ENCODE results near the gene CCDC73.

Gene CCDC73

GRCh38 chr11:32594272-32594671 lies 200.2 kb downstream of the CCDC73 start:
- H3K4me3 ChIP-seq (ENCODE audit: control insufficient read depth, low read depth, low read length): no peak overlapping the region
- DNase-seq (ENCODE audit: low read depth): no peak
- no peak for TF ChIP-seq CTCF (conservative IDR thresholded peaks at IDR 0.05; ENCODE audit: control insufficient read depth, insufficient read depth, low read depth, low read length)

GRCh38 chr11:32586576-32587190 lies 207.8 kb downstream of the CCDC73 start:
- no peak overlapping the region for H3K4me3 ChIP-seq (ENCODE audit: control insufficient read depth, low read depth, low read length)
- DNase-seq (ENCODE audit: low read depth): peak; percentile 46
- peak; percentile 41 for TF ChIP-seq CTCF (conservative IDR thresholded peaks at IDR 0.05; ENCODE audit: control insufficient read depth, insufficient read depth, low read depth, low read length)

GRCh38 chr11:32584921-32585320 lies 209.5 kb downstream of the CCDC73 start:
- no peak for TF ChIP-seq CTCF (conservative IDR thresholded peaks at IDR 0.05; ENCODE audit: control insufficient read depth, insufficient read depth, low read depth, low read length)
- DNase-seq (ENCODE audit: low read depth): no peak
- H3K4me3 ChIP-seq (ENCODE audit: control insufficient read depth, low read depth, low read length): peak overlapping the region; percentile 89

- peak; percentile 95 for DNase-seq (ENCODE audit: low read depth)
- no peak for TF ChIP-seq CTCF (conservative IDR thresholded peaks at IDR 0.05; ENCODE audit: control insufficient read depth, insufficient read depth, low read depth, low read length)
Observed at GRCh38 chr11:32583459-32584271, 210.8 kb downstream of the CCDC73 start, which contains the start of gene EIF3M. EIF3M (plus strand) TSS chr11:32583831; CDS start chr11:32583888, 57 bp downstream.

GRCh38 chr11:32581556-32581955 lies 212.9 kb downstream of the CCDC73 start:
- DNase-seq (ENCODE audit: low read depth): no peak
- TF ChIP-seq CTCF (conservative IDR thresholded peaks at IDR 0.05; ENCODE audit: control insufficient read depth, insufficient read depth, low read depth, low read length): no peak
- no peak overlapping the region for H3K4me3 ChIP-seq (ENCODE audit: control insufficient read depth, low read depth, low read length)

More at GRCh38 chr11:32583459-32584271, 210.8 kb downstream of the CCDC73 start, which contains the start of gene EIF3M:
- H3K4me3 ChIP-seq (ENCODE audit: control insufficient read depth, low read depth, low read length): peak within 1 kb of the TSS; percentile 89

- no peak for TF ChIP-seq CTCF (conservative IDR thresholded peaks at IDR 0.05; ENCODE audit: control insufficient read depth, insufficient read depth, low read depth, low read length)
- H3K4me3 ChIP-seq (ENCODE audit: control insufficient read depth, low read depth, low read length): no peak overlapping the region
- DNase-seq (ENCODE audit: low read depth): peak; percentile 37
Observed at GRCh38 chr11:32580967-32581366, 213.5 kb downstream of the CCDC73 start.
